ENCODE results near the gene PLB1.

PLB1 gene

DNA sequence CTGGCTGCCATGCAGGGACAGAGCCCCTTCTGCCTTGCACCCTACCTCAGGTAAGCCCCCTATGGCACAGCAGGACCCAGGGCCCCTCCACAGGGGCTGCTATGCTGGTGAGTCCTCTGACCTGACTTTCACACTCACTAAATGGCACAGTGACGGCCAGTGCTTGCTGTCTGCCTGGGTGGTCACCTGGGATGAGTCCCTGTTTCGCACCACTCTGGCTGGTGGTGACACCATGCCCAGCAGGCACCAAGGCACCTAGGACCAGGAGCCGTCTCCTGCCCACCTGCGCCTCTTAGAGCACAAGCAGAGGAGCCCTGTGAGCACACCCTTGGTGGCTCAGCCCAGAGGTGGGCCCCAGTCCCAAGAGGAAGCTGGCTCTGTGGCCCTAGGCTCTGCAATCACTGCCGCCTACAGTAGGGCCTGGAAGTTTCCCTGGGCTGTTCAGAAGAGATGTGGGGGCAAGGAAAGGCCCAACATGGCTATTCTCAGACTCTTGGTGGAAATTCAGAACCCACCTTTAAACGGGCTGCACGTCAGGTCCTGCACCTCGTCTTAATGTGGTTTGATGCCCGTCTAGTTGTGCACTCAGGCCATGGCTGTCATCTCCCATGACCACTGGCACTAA, 96.0 kb downstream of the PLB1 start:
- no peak for DNase-seq (ENCODE audit: low spot score)

DNA sequence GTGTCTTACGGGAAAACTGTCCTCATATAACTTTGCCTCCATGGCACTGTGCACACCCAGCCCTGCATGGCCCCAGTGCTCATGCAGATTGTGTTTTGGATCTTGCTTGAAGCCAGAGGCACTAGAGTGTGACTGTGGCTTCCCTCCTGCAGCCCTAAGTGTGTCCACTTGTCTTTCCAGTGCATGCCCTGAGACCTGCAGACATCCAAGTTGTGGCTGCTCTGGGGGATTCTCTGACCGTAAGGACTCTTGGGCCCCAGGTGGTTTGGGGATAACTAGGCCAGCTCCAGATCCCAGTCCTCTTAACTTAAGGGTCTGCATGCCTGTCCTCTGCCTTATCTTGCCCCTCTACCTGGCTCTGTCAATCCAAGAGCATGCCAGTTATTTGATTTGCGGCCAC, 96.6 kb downstream of the PLB1 start:
- DNase-seq (ENCODE audit: low spot score): no peak

DNA sequence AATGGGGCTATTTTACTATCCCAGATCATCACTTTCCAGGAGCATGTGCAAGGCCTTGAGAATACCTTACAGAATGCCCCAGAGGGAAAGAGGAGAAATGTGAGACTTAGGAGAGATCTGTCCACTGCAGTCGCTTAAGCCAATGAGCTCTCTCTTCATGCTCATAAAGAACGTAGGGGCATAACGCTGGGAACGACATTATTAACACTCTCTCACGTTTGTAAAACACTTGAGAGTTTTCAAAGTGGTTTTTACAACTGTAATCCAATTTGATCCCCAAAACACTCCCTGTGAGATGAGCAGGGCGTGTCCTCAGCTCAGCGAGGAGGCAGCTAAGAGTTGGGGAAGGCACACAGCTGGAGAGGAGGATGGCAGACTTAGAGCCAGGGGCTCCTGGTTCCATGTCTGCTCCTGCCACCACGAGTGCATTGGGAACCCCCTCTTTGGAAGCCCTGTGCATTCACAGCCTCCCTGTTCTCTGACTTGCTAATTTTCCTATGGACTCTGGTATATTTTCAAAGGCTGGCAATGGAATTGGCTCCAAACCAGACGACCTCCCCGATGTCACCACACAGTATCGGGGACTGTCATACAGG, 97.4 kb downstream of the PLB1 start:
- DNase-seq (ENCODE audit: low spot score): no peak

DNA sequence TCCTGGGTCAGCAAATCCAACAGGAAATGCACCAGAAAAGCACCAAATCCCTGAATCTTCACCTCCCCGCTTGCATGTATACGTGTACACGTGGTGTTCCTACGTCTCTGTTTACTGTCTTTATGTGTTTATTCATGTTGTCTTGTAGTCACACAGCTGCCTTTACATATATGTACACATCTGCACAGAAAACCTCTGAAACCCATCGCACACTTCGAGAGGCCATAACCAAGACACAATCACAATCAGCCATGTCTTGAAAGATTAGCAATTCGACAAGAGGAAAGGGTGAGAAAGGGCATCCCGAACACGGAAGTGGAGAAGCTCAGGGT, 98.1 kb downstream of the PLB1 start:
- no peak for DNase-seq (ENCODE audit: low spot score)

DNA sequence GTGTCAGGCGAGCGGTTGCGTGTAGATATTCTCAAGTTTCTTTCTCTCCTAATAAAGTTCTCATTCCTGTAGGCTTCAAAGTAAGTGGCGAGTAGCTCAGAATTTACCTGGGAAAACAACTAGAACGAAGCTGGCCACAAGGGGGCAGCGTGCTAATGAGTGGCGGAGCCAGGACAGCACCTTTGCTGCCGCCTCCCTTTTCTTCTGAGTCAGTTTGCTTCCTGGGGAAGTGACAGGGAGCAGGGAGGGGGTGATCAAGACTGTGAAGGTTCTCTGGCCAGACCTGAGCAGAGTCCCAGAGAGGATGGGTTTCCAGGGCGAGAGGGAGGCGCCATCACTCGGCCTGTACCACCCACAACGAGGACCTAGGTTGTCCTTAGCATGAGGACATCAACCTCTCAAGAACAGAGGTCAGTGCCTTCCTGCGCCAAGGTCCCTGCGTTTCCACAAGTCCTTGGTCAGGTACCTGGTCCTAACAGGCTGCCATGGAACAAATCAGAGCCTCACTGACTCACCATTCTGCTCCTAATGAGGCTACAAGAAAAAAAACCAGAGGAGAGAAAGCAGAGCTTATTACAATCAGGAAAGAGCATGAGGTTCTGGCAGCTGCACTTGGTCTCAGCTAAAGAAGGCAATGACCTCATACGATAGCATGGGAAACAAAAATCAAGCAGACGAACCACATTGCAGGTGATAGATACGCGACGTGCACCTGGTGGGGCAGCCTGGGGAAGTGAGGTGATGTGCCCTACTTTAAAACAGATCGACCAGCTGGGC, 98.7 kb downstream of the PLB1 start:
- DNase-seq (ENCODE audit: low spot score): peak; percentile 90

DNA sequence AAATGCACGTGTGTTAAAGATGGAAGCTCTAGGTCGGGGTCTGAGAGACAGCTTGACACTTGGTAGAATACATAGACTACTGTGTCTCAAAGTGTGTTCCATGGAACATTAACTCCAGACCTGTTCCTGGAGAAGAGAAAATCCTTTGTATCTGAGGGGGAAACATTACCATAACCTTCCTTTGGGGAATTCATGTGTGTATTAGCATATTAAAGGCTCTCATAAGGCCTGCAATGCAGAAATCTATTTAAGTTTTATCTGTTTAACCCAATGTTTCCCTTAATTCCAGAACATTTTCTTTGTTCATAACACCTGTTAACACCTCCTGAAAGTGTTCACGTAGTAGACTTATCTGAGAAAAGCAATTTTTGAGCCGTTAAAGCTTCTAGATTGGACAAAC, 99.5 kb downstream of the PLB1 start:
- no peak for DNase-seq (ENCODE audit: low spot score)

DNA sequence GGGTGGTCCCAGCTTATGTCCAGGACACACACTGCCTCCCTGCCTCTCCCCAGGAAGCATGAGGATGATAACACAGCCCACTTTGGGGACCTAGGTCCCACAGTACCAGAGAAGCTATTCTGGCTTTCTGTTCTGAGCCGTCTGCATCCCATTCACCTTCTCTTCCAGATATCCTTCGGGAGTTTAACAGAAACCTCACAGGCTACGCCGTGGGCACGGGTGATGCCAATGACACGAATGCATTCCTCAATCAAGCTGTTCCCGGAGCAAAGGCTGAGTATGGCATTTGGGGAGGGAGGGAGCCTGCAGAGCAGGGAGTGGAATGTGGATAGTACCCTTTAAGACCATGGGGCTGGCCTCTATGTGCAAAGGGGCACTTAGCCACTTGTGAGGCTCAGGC, 102.6 kb downstream of the PLB1 start:
- DNase-seq (ENCODE audit: low spot score): no peak

DNA sequence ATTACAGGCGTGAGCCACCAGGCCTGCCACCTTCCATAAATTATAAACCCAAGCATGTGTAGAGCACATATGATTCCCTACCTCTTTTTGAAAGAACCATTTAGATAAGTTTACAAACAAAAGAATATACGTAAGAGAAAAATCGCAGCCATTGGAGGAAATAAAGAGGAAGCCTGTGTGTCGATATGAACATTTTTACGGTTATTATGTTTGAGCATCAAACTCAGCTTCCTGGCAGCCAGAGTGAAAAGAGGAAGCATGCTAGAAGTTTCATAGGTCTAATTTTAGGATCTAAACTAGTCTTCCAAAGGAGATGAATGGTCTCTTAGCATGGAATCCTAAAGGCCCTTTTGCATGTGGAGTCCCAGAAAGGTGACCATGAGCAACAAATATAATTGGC, 104.3 kb downstream of the PLB1 start:
- DNase-seq (ENCODE audit: low spot score): no peak

DNA sequence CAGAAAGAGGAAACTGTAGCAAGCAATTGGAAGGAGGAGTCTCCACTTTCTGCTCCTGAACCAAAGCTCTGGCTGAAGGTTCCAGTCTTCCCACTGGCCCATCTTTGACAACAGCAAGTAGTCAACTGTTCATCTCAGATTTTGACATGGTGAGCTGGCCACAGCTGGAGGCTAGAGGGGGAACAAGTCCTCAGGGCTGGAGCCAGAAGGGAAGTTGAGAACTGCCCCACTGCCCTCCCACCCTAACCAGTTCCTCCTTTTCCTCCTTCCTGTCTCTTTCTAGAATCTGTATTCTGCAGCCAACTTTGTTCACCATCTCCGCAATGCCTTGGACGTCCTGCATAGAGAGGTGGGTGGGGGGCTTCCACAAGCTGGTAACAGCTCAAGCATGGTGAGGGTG, 105.8 kb downstream of the PLB1 start:
- DNase-seq (ENCODE audit: low spot score): no peak

DNA sequence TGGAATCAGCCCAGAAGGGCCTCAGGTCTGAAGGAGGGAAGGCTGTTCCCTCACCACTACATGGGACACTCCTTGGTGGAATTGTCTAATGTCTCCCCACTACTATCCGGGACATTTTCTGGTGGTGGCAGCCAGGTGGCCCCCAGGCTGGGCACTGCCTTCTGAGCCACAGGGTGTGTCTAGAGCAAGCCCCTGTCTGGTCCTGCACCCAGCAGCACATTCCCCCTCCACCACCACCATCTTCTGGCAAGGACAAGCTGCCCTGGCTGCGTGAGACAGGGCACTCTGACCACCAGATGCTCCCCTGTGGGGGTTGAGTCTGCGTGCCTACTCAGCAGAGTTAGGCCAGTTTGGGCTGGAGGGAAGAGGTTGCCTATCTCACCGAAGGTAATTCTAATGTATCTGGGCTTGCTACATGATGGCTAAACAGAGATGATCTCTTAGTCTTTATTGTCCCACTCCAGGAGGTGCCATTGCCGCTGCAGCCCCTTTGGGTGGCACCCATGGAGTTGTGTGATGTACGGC, 106.3 kb downstream of the PLB1 start:
- no peak for DNase-seq (ENCODE audit: low spot score)

DNA sequence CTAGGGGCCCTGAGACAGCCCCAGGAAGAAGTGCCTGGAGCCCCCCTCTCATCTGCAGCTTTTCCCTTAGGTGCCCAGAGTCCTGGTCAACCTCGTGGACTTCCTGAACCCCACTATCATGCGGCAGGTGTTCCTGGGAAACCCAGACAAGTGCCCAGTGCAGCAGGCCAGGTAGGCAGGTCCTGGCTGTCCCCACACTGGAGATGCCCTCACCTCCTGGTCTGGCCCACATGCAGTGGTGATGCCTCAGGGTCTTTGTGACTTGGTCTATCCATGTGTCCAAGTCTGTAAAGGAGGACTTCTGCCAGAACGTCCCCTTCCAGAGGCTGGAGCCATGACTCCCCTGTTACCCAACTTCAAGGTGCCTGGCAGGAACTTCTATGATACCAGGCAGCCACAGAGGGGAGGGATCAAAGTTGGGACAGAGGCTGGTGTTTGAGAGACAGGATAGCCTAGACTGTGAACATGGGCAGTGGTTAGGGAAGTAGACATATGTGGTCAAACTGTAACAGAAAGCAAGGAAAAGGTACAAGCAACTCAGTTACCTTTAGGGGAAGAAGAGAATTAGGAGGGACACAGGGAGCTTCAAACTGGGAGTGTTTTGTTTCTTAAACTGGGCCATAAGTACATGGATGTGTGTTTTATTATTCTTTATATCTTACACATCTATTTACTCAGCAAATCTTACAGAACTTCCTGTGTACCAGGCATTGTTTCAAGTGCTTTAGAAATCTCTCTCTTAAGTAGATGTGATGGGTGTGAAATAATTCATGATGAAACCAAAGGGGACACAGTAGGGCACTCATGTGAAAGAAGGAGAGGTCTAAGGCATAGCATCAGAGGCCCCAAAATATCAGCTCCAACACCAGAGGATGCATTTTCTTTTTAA, 107.1 kb downstream of the PLB1 start:
- no peak for DNase-seq (ENCODE audit: low spot score)

DNA sequence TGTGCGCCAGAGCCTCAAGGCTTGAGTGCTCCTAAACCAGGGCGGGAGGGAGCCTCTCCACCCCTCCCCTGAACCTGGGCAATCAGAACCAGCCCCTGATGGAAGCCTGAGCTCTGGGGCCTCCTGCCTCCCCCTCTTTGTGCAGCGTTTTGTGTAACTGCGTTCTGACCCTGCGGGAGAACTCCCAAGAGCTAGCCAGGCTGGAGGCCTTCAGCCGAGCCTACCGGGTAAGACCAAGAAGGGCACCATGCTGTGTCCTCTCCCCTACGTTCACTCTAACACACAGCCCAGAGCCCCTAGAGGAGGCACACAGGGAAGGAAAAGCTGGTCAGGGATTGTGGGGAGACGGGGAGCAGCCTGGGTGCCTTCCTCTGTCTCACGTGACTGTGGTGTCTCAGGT, 108.0 kb downstream of the PLB1 start:
- DNase-seq (ENCODE audit: low spot score): no peak

DNA sequence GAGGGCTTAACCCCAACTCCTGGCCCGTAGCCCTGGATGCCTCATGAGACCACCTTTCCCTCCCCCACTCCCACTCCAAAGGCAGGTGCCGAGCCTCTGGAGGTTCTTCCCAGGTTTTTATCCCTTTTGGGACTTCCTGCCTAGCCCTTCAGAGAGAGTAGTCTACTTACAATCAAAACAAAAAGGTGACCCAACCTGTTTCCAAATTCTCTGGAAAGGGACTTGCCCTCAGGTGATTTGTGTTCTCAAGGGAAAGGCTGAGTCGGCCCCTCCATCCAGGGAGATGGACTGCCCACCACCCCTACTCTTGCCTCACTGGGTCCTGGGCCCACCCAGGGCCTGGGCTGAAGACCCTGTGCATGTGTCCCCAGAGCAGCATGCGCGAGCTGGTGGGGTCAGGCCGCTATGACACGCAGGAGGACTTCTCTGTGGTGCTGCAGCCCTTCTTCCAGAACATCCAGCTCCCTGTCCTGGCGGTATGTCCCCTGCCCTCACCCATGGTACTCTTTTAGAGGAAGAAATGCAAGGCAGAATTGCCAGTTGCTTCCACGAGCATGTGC, 108.5 kb downstream of the PLB1 start:
- DNase-seq (ENCODE audit: low spot score): no peak

DNA sequence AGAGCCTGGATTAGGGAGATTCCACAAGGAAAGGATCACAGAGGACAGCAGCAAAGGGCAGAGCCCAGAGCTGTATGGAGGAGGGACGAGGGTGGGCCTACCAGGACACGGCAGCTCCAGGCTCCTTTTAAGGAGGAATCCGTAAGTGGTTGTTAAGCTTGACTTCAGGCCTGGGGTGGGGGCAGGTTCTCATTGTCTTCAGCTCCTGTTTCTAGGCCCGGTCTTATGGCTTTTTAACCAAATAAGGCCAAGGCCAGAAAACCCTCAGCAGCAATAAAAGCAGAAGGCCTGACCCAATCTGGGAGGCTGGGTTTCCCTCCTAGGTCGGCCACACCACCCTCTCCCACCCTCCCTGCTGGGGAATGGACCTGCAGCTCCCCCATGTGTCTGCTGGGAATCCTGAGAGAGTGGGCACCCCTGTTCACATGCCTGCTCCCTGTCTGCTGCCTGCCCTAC, 111.2 kb downstream of the PLB1 start:
- no peak for DNase-seq (ENCODE audit: low spot score)

DNA sequence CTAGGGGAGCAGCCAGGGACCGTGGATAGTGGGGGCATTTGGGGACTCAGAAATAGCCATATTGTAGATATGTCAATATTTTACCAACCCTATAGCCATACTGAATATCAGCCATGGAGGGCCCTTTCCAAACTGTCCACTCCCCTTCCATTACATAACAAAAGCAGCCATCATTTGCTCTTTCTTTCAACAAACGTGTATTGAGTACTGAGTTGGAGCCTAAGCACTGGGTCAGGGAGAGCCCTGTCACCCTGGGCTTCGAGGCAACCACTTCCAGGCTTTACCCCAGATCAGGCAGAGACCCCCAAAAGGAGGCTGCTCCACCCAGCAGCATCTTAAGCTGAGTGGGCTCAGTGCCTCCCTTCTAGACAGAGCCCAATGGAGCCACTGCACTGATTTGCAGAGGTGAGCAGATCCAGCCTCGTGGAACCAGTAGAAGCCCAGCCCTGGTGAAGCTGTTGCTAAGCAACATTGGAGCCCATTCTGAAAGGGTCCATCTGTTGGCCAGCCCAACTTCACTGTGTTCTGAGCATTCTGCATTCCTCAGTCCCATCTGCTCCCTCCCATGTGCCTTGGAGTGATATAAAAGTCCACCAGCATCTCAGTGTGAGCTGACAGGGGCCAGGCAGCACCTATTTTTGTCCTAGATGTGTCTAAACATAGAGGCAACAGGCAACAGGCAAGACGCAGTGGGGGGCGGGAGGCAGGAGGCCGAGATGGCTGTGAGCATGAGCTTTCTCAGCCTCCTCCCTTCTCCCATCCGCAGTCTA, 112.1 kb downstream of the PLB1 start:
- no peak for DNase-seq (ENCODE audit: low spot score)

DNA sequence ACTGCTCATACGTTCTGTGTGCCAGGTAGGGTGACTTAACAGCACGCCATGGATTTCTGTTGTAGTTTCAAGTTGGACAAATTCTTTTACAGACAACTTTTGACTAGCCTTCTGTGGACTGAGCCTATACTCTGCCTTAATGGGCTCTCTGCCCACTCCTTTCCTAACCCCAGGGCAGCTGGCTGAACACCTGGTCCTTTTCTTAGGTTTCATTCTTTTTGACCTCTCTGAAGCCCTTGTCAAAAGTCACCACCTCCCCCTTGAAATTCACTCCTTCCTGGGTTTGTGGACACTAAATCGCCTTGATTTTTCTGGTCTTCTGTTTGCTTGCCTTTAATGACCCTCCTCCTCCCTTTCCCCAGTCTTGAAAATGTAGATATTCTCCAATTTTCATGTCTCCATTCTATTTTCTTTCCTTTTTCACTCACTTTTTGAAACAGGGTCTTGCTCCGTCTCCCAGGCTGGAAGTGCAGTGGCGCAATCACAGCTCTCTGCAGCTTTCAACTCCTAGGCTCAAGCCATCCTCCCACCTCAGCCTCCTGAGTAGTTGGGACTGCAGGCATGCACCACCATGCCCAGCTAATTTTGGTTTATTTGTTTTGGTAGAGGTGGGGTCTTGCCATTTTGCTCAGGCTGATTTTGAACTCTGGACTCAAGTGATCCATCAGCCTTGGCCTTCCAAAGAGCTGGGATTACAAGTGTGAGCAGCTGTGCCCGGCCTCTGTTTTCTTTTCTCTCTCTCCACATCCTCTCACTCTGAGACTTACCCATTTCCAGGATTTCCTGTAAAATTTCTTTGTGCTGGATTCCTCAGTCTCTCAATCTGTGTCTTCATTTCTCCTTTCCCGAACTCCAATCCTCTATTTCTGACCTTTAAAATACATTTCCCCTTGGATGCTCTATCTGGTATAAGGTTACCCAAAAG, 112.9 kb downstream of the PLB1 start:
- no peak for DNase-seq (ENCODE audit: low spot score)

DNA sequence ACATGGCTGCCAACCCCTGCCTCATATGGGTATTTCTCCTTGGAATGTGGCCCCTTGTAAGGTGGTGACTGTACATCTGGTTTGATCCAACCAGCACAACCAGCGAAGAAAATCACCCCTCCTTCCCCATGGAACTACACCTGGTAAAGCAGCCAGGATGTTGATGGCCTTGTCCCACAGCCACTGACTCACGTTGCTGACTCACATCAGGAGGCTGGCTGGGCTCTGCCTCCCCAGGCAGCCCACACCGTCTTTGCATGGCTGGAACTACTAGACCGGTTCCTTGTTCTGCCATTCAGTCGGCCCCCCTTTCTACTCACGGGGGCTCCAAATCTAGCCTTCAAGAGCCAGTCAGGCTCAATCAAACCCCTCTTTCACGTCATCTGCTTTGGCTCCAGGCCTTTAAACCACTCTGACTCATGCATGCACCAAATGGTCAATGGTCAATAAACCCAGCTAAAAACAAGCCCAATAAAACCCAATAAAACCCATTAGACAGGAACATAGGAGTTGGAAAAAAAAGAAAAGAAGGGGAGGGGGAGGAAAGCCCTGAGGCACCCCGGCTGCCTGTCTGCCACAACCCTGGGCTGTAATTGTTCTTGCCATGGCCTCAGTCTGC, 114.8 kb downstream of the PLB1 start:
- peak; percentile 85 for DNase-seq (ENCODE audit: low spot score)

DNA sequence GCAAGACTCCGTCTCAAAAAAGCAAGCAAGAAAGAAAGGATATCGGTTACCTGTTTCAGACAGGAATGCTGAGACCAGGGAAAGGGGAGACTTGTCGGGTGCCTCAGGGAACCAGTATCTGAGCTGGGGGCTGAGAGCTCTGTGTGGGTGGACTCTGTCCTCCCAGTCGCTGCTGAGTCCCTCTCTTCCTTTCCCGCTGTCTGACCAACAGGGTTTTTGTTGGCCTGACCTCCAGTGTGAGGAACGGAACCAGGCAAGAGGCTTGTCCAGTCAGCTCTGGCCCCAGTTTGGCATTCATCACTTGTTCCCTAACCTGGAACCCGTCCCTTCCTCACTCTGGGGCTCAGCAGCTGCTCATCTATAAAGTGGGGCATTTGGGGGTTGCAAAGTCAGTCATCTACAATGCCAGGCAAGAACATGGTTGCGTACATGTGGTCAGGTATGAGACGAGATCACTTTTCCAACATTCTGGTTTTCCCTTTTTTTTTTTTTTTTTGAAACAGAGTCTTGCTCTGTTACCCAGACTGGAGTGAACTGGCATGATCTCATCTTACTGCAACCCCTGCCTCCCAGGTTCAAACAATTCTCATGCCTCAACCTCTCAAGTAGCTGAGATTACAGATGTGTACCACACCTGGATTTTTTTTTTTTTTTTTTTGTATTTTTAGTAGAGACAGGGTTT, 116.4 kb downstream of the PLB1 start:
- no peak for DNase-seq (ENCODE audit: low spot score)

DNA sequence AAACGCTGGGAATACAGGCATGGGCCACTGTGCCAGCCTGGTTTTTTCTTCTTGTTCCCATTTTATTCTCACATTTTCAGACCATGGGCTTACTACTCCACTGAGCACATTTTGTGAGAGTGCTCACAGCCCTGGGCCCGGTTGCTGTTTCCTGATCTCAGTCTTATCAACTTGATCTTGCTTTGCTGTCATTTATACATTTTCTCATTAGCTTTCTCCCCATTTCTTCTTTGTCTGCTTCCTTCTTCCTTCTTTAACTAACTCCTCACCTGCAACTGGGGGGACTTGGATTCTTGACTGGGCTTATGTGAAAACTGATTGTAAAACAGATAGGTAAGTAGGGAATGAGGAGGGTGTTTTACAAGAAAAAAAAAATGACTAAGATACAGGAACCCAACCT, 117.3 kb downstream of the PLB1 start:
- DNase-seq (ENCODE audit: low spot score): no peak
